ENCODE measurements around the gene ANKRD60.

DNA sequence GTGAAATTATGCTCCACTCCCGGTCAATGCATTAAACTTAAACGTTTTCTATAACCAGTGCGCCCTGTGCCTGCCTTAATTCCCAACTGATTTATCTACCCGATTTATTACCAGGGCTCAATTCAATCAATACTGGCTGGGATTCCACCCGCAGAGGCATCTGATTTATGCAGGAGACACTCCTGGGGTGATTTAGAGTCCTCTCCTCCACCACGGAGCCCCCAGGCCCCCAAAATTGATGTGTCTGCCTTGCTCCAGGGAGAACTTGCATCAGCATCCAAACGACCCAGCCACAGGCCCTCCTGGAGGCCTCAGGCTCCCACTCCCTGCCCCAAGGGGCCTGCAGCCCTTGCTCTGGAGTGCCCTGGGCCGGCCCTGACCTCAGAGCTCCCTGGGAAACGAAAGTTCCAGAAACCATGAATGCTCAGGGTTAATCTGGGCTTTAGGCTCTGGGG, 29.5 kb downstream of the ANKRD60 start:
- TF ChIP-seq TAF1 (IDR thresholded peaks at IDR 0.05; ENCODE audit: low read depth) (no peak), TEAD4 (IDR thresholded peaks at IDR 0.05) (no peak), ZBTB7A (IDR thresholded peaks at IDR 0.05; ENCODE audit: low read depth) (no peak), CEBPB (IDR thresholded peaks at IDR 0.05) (no peak), EP300 (IDR thresholded peaks at IDR 0.05; ENCODE audit: borderline replicate concordance) (no peak), RAD21 (IDR thresholded peaks at IDR 0.05; ENCODE audit: low read depth) (no peak), TCF12 (IDR thresholded peaks at IDR 0.05; ENCODE audit: low read depth) (no peak), YY1 (IDR thresholded peaks at IDR 0.05; ENCODE audit: low read depth) (no peak), NFIC (IDR thresholded peaks at IDR 0.05) (no peak), EGR1 (IDR thresholded peaks at IDR 0.05) (no peak), CREB1 (IDR thresholded peaks at IDR 0.05; ENCODE audit: low read depth) (no peak)
- TF ChIP-seq, protein P1, sequence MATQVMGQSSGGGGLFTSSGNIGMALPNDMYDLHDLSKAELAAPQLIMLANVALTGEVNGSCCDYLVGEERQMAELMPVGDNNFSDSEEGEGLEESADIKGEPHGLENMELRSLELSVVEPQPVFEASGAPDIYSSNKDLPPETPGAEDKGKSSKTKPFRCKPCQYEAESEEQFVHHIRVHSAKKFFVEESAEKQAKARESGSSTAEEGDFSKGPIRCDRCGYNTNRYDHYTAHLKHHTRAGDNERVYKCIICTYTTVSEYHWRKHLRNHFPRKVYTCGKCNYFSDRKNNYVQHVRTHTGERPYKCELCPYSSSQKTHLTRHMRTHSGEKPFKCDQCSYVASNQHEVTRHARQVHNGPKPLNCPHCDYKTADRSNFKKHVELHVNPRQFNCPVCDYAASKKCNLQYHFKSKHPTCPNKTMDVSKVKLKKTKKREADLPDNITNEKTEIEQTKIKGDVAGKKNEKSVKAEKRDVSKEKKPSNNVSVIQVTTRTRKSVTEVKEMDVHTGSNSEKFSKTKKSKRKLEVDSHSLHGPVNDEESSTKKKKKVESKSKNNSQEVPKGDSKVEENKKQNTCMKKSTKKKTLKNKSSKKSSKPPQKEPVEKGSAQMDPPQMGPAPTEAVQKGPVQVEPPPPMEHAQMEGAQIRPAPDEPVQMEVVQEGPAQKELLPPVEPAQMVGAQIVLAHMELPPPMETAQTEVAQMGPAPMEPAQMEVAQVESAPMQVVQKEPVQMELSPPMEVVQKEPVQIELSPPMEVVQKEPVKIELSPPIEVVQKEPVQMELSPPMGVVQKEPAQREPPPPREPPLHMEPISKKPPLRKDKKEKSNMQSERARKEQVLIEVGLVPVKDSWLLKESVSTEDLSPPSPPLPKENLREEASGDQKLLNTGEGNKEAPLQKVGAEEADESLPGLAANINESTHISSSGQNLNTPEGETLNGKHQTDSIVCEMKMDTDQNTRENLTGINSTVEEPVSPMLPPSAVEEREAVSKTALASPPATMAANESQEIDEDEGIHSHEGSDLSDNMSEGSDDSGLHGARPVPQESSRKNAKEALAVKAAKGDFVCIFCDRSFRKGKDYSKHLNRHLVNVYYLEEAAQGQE (IDR thresholded peaks at IDR 0.05; ENCODE audit: low read depth) = no peak
- TF ChIP-seq, protein P2, sequence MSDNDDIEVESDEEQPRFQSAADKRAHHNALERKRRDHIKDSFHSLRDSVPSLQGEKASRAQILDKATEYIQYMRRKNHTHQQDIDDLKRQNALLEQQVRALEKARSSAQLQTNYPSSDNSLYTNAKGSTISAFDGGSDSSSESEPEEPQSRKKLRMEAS (IDR thresholded peaks at IDR 0.05) = no peak
- TF ChIP-seq, protein P3, sequence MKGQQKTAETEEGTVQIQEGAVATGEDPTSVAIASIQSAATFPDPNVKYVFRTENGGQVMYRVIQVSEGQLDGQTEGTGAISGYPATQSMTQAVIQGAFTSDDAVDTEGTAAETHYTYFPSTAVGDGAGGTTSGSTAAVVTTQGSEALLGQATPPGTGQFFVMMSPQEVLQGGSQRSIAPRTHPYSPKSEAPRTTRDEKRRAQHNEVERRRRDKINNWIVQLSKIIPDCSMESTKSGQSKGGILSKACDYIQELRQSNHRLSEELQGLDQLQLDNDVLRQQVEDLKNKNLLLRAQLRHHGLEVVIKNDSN (IDR thresholded peaks at IDR 0.05) = no peak
